Measurements from ENCODE around the gene GRAMD1A.

DNA sequence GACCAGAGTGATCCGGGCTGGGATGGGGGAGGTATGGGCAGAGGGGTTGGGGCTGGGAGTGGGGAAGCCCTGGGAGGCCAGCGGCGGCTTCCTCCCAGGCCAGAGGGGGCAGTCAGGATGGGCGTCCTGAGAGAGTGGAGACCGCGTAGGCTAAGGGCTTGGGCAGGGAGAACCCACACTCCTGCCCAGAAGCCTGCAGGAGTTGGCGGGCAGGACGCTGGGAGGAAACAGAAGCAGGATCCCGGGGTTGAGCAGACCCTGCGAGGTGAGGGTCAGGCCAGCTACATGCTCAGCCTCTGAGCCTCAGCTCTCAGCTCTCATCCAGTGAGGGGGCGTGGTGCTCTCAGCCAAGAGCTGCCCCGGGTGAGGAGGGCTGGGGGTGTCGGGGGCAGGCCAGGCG, 22.3 kb downstream of the GRAMD1A start:
- TF ChIP-seq, protein P1, sequence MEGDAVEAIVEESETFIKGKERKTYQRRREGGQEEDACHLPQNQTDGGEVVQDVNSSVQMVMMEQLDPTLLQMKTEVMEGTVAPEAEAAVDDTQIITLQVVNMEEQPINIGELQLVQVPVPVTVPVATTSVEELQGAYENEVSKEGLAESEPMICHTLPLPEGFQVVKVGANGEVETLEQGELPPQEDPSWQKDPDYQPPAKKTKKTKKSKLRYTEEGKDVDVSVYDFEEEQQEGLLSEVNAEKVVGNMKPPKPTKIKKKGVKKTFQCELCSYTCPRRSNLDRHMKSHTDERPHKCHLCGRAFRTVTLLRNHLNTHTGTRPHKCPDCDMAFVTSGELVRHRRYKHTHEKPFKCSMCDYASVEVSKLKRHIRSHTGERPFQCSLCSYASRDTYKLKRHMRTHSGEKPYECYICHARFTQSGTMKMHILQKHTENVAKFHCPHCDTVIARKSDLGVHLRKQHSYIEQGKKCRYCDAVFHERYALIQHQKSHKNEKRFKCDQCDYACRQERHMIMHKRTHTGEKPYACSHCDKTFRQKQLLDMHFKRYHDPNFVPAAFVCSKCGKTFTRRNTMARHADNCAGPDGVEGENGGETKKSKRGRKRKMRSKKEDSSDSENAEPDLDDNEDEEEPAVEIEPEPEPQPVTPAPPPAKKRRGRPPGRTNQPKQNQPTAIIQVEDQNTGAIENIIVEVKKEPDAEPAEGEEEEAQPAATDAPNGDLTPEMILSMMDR (IDR thresholded peaks at IDR 0.05) = no peak
- TF ChIP-seq EZH2 (IDR thresholded peaks at IDR 0.05) (no peak), EZH2phosphoT487 (IDR thresholded peaks at IDR 0.05) (no peak)
